DMS 273 (cell line): Measurements from ENCODE around the gene LAX1.

Source experiments
- DNase-seq: peaks from one replicate; lab custom pipeline; 2025; ENCODE audit not compliant: unreplicated experiment; lab: John Stamatoyannopoulos, UW

LAX1 gene

GRCh38 chr1:203807196-203807595, 42.2 kb downstream of the LAX1 start:
- no peak for DNase-seq

- DNase-seq: no peak
Observed at GRCh38 chr1:203813581-203814341, 48.8 kb downstream of the LAX1 start.

- no peak for DNase-seq
Observed at GRCh38 chr1:203818399-203818798, 53.4 kb downstream of the LAX1 start.

GRCh38 chr1:203823306-203823705, 58.3 kb downstream of the LAX1 start:
- peak; percentile 60 for DNase-seq
